OCI-LY1 (cell line): ENCODE results near the gene MYH14.

Experiments used
- H2AFZ ChIP-seq: fragments of 200-600 bp; sonication (generic), shearing (Covaris generic); 2 replicates; pipeline ENCODE4 v1.6.0; 2014; ENCODE audit warnings: antibody characterized with exemption, mild to moderate bottlenecking, low read length
- H3F3A ChIP-seq: fragments of 200-600 bp; sonication (generic), shearing (Covaris generic); 2 replicates; pipeline ENCODE4 v1.6.0; 2014; ENCODE audit warnings: mild to moderate bottlenecking, antibody characterized with exemption, low read length, moderate library complexity; ENCODE audit not compliant: insufficient read depth
- H3K27ac ChIP-seq: fragments of 200-600 bp; sonication (generic); 2 replicates; pipeline ENCODE4 v1.5.1; 2014; ENCODE audit warnings: low read length, mixed run types, mild to moderate bottlenecking, low read depth; ENCODE audit not compliant: poor library complexity, severe bottlenecking
- H3K27me3 ChIP-seq: fragments of 200-600 bp; sonication (generic); 2 replicates; pipeline ENCODE4 v1.6.0; 2014; ENCODE audit warnings: antibody characterized with exemption, mild to moderate bottlenecking, low read length, moderate library complexity; ENCODE audit not compliant: insufficient read depth
- H3K36me3 ChIP-seq: fragments of 200-600 bp; sonication (generic); 2 replicates; pipeline ENCODE4 v1.6.1; 2014; ENCODE audit warnings: mild to moderate bottlenecking, antibody characterized with exemption, low read length, moderate library complexity, mixed read lengths; ENCODE audit not compliant: insufficient read depth
- H3K4me1 ChIP-seq: fragments of 200-600 bp; sonication (generic); 2 replicates; pipeline ENCODE4 v1.5.1; 2014; ENCODE audit warnings: mild to moderate bottlenecking, low read length, moderate library complexity; ENCODE audit not compliant: insufficient read depth, severe bottlenecking
- H3K4me2 ChIP-seq: fragments of 200-600 bp; sonication (generic), shearing (Covaris generic); 2 replicates; pipeline ENCODE4 v1.6.1; 2014; ENCODE audit warnings: low read length
- H3K4me3 ChIP-seq: fragments of 200-600 bp; sonication (generic); 2 replicates; pipeline ENCODE4 v1.5.1; 2014; ENCODE audit warnings: low read length, low read depth, mild to moderate bottlenecking, mixed read lengths; ENCODE audit not compliant: poor library complexity, severe bottlenecking
- H3K79me2 ChIP-seq: fragments of 200-600 bp; shearing (Covaris generic); 2 replicates; pipeline ENCODE4 v1.6.1; 2016; ENCODE audit warnings: mixed run types, low read length, mixed read lengths; ENCODE audit not compliant: insufficient read depth
- H3K9ac ChIP-seq: fragments of 200-600 bp; sonication (generic), shearing (Covaris generic); 2 replicates; pipeline ENCODE4 v1.6.1; 2014; ENCODE audit warnings: mild to moderate bottlenecking, low read length, mixed read lengths
- H3K9me2 ChIP-seq: fragments of 200-600 bp; sonication (generic), shearing (Covaris generic); 2 replicates; pipeline ENCODE4 v1.6.1; 2014; ENCODE audit warnings: low read depth, mild to moderate bottlenecking, low read length, mixed read lengths
- H3K9me3 ChIP-seq: fragments of 200-600 bp; shearing (Covaris generic); 2 replicates; pipeline ENCODE4 v1.6.1; 2014; ENCODE audit warnings: low read length, mixed read lengths
- H4K20me1 ChIP-seq: fragments of 200-600 bp; sonication (generic), shearing (Covaris generic); 2 replicates; pipeline ENCODE4 v1.6.0; 2016; ENCODE audit warnings: mild to moderate bottlenecking, low read length; ENCODE audit not compliant: insufficient read depth
- CTCF ChIP-seq: fragments of 200-600 bp; sonication (generic), shearing (Covaris generic); IDR thresholded peaks from 2 replicates; pipeline ENCODE4 v1.5.1; 2017; ENCODE audit warnings: mild to moderate bottlenecking, antibody characterized with exemption, low read length, moderate library complexity, mixed read lengths
- EZH2 ChIP-seq: fragments of 200-600 bp; sonication (generic), shearing (Covaris generic); IDR thresholded peaks from 2 replicates; pipeline ENCODE4 v1.8.0; 2017; ENCODE audit warnings: borderline replicate concordance, mixed run types, mild to moderate bottlenecking, antibody characterized with exemption, low read length, moderate library complexity, mixed read lengths

MYH14 gene

GRCh38 chr19:50321831-50322230, 118.4 kb downstream of the MYH14 start:
- 0 out of 2 replicates have a peak, but pooled peaks cover 2% of the 10 kb centered on the region for H4K20me1 ChIP-seq
- no peaks in the 10 kb centered on the region for H3K9me2 ChIP-seq
- H3K9me3 ChIP-seq = no peaks in the 10 kb centered on the region
- 0 out of 2 replicates have a peak, but pooled peaks cover 5% of the 10 kb centered on the region for H3K36me3 ChIP-seq
- H2AFZ ChIP-seq = no peak overlapping the region
- no peak overlapping the region for H3K4me2 ChIP-seq
- H3K27ac ChIP-seq = no peak overlapping the region
- H3F3A ChIP-seq = no peaks in the 10 kb centered on the region
- no peaks in the 10 kb centered on the region for H3K79me2 ChIP-seq
- H3K4me1 ChIP-seq = peaks cover 16% of the 10 kb centered on the region
- no peak overlapping the region for H3K4me3 ChIP-seq
- peaks cover 8% of the 10 kb centered on the region; the same call in 1 of the 2 replicates for H3K27me3 ChIP-seq
- TF ChIP-seq CTCF = no peak
- TF ChIP-seq EZH2 = no peak
- H3K9ac ChIP-seq = no peak overlapping the region

DNA sequence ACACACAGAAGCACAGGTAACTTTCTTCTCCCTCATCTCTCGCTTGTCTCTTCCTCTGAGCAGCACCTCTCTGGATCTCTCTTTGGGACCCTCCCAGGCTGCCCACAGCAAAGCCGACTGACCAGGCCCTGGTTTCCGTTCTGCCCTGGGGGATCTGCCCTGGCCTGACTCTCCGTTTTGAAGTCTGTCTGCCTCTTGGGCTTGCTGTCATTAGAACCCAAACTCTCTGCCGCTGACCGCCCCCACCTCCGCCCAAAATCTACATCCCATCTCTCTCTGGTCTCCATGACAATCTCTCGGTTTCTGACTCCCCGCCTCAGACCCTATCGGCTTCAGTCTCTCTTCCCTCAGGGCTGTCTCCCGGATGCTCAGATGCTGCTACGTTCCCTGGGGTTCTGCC, 118.8 kb downstream of the MYH14 start:
- Histone ChIP-seq H3K36me3 (0 out of 2 replicates have a peak, but pooled peaks cover 5% of the 10 kb centered on the region), H3K4me3 (no peak overlapping the region), H2AFZ (no peak overlapping the region), H3K4me1 (peaks cover 20% of the 10 kb centered on the region), H3K9ac (no peak overlapping the region), H3K4me2 (no peak overlapping the region), H3K79me2 (no peaks in the 10 kb centered on the region), H3F3A (no peaks in the 10 kb centered on the region), H3K9me3 (no peaks in the 10 kb centered on the region), H3K27ac (no peak overlapping the region), H3K27me3 (peaks cover 11% of the 10 kb centered on the region), H3K9me2 (no peaks in the 10 kb centered on the region), H4K20me1 (0 out of 2 replicates have a peak, but pooled peaks cover 2% of the 10 kb centered on the region)
- TF ChIP-seq CTCF (no peak), EZH2 (no peak)

- H3K79me2 ChIP-seq = no peaks in the 10 kb centered on the region
- 0 out of 2 replicates have a peak, but pooled peaks cover 5% of the 10 kb centered on the region for H3K36me3 ChIP-seq
- H3K4me3 ChIP-seq = no peak overlapping the region
- H3K9ac ChIP-seq = no peak overlapping the region
- H3K4me1 ChIP-seq = peaks cover 27% of the 10 kb centered on the region
- H3K9me2 ChIP-seq = no peaks in the 10 kb centered on the region
- H3K9me3 ChIP-seq = no peaks in the 10 kb centered on the region
- H3K4me2 ChIP-seq = no peak overlapping the region
- H3K27ac ChIP-seq = no peak overlapping the region
- H4K20me1 ChIP-seq = 0 out of 2 replicates have a peak, but pooled peaks cover 2% of the 10 kb centered on the region
- no peaks in the 10 kb centered on the region for H3F3A ChIP-seq
- TF ChIP-seq EZH2 = no peak
- no peak for TF ChIP-seq CTCF
- no peak overlapping the region for H2AFZ ChIP-seq
- peaks cover 14% of the 10 kb centered on the region for H3K27me3 ChIP-seq
Measured at GRCh38 chr19:50322931-50323781, 119.7 kb downstream of the MYH14 start.
